Spinal cord (tissue), 10 donors: ENCODE data around the gene MAML3. TPM values are rescaled to one million over a fixed set of nuclear protein-coding genes. Genes with fewer than 3 reads are reported as not detected.

Experiments used
- DNase-seq, 6 donors: peaks; one replicate each; pipeline versions ENCODE4 v3.0.0 to v3.0.0-alpha.2; 2013 to 2015; ENCODE audit warnings: low spot score in 6 of 6, low read depth in 4 of 6
- H3K27ac ChIP-seq: one replicate; pipeline ENCODE4 v1.5.1; 2013; ENCODE audit warnings: low read depth, low read length, control low read depth
- H3K27me3 ChIP-seq: one replicate; pipeline ENCODE4 v1.6.1; 2013; ENCODE audit warnings: low read length; ENCODE audit not compliant: control insufficient read depth, insufficient read depth
- H3K36me3 ChIP-seq: one replicate; pipeline ENCODE4 v1.6.1; 2013; ENCODE audit warnings: low read length; ENCODE audit not compliant: control insufficient read depth, insufficient read depth
- H3K4me1 ChIP-seq: one replicate; pipeline ENCODE4 v1.6.1; 2013; ENCODE audit warnings: low read length; ENCODE audit not compliant: control insufficient read depth, insufficient read depth
- H3K4me3 ChIP-seq: one replicate; pipeline ENCODE4 v1.5.1; 2013; ENCODE audit warnings: low read depth, low read length, control low read depth
- H3K9me3 ChIP-seq: one replicate; pipeline ENCODE4 v1.6.1; 2013; ENCODE audit warnings: low read length; ENCODE audit not compliant: control insufficient read depth, insufficient read depth
- WGBS: methylation state at CpG from one replicate; pipeline ENCODE4 v1.1.5; 2013; ENCODE audit warnings: missing lambda C conversion rate; ENCODE audit not compliant: insufficient coverage; 5-methylcytosine and 5-hydroxymethylcytosine counted together
- polyA plus RNA-seq, 2 donors: library from polyadenylated mRNA; unstranded; fragments of 120-200 nt; gene quantifications; one replicate each; pipeline ENCODE4 v1.2.1, GENCODE V29; 2013; ENCODE audit not compliant: insufficient read length in 2 of 2
- total RNA-seq, 2 donors: library from RNA; depleted of rRNA in 1 of 2; stranded (reverse); fragments of 120-200 nt in 1 of 2; fragments of >200 nt in 1 of 2; gene quantifications; one replicate each; pipeline versions ENCODE4 v1.2.3 to v1.2.4, GENCODE V29; 2013 to 2014
- donor health status: healthy.

The MAML3 gene
- total and polyA plus RNA-seq, 4 donors = 6.0 to 11.0 (median 8.2) TPM

DNA sequence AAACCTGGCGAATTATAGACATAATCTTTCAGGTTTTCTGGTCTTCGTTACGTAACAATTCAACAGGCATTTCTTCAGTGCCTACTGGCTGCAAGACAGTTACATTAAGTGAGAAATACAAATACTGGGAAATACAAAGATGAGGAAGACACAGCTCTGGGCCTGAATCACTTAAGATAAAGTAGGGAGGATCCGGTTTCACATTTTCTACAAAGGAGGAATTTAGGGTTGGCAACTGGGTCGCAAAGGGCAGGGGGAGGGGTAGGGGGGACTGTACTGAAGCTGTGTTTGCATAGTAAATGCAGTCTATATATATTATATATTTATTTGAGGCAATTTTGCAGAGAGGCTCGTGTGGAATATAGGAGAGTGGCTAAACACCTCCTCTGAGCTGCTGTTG is 107.4 kb downstream of the MAML3 start:
- DNase-seq = no peak
- WGBS = 79% methylated on average over 4 of the region's 6 CpGs
- Histone ChIP-seq H3K4me3 (no peak overlapping the region), H3K9me3 (no peaks in the 10 kb centered on the region), H3K36me3 (no peaks in the 10 kb centered on the region), H3K27me3 (no peaks in the 10 kb centered on the region), H3K4me1 (peaks cover 16% of the 10 kb centered on the region), H3K27ac (no peak overlapping the region)

DNA sequence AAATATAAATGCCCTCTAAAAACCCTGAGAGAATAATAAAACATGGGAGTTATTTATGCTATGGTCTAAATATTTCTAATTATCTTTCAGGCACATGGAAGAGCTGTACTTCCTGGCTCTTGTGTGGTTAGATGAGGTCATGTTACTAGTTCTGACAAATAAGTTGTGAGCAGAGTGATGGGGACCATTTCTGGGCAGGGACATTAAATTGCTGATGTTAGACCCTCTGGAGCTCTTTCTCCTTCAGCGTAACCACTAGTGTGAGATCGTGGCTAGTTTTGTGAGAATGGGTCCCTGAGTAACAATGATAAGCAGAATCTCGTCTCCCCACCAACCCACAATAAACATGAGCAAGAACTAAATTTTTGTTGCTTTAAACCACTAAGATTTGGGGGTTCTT is 108.0 kb downstream of the MAML3 start:
- Histone ChIP-seq H3K36me3 (no peaks in the 10 kb centered on the region), H3K9me3 (no peaks in the 10 kb centered on the region), H3K27me3 (no peaks in the 10 kb centered on the region), H3K4me3 (no peak overlapping the region), H3K4me1 (peaks cover 16% of the 10 kb centered on the region), H3K27ac (no peak overlapping the region)
- no CpG with 5 or more reads among the region's 3 CpGs for WGBS
- DNase-seq = no peak

DNA sequence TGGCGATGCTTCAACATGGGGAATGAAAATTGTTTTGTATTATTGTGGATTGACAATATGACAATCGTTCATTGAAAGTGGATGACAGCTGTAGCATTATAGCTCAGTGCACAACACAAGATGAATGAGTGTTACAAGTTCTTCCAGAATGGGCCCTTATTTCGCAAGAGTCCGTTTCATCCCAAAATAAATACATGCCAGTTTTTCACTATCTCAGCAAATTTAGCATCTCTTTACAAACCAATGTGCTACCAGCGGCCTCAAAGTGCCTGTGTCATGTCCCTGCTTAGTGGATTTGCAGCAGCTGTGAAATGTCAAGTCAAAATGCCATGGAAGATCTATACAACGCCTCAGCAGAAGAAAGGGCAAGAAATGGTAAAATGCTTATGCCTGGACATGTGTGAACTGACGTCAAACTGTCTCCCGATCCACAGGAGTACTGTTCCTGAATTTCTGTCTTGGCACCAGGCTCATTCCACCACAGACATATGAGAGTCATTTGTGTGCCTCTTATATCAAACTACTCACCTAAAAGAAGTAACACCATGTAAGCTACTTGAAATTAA is 109.6 kb downstream of the MAML3 start:
- H3K4me1 ChIP-seq = peaks cover 12% of the 10 kb centered on the region
- H3K9me3 ChIP-seq = no peaks in the 10 kb centered on the region
- H3K36me3 ChIP-seq = no peaks in the 10 kb centered on the region
- no peak overlapping the region for H3K4me3 ChIP-seq
- WGBS = 48% methylated on average over 3 of the region's 8 CpGs
- no peak overlapping the region for H3K27ac ChIP-seq
- DNase-seq = peak in 2 of 6 donors; percentile 38 to 63
- no peaks in the 10 kb centered on the region for H3K27me3 ChIP-seq

DNA sequence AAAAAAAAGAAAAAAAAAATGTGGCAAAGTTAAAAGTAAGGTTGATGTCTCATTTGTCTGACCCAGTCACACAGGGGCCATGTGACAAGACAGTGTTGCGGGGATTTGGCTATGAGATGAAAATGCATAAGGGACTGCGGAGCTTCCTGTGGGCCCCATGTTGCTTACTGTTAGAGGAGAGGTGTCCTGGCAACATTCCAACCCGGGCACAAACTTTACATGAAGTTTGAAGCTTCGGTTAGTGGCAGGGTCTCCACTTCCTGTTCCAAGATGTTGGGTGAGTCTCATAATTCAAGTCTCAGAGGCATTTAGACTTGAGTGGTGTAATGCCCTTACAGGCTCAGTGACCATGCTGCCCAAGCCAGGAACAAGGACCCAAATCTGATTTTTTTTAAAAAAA is 111.3 kb downstream of the MAML3 start:
- WGBS = 63% methylated on average over 3 of the region's 4 CpGs
- H3K4me1 ChIP-seq = peaks cover 8% of the 10 kb centered on the region
- no peaks in the 10 kb centered on the region for H3K27me3 ChIP-seq
- no peaks in the 10 kb centered on the region for H3K36me3 ChIP-seq
- no peak overlapping the region for H3K27ac ChIP-seq
- no peak overlapping the region for H3K4me3 ChIP-seq
- no peak for DNase-seq
- no peaks in the 10 kb centered on the region for H3K9me3 ChIP-seq

DNA sequence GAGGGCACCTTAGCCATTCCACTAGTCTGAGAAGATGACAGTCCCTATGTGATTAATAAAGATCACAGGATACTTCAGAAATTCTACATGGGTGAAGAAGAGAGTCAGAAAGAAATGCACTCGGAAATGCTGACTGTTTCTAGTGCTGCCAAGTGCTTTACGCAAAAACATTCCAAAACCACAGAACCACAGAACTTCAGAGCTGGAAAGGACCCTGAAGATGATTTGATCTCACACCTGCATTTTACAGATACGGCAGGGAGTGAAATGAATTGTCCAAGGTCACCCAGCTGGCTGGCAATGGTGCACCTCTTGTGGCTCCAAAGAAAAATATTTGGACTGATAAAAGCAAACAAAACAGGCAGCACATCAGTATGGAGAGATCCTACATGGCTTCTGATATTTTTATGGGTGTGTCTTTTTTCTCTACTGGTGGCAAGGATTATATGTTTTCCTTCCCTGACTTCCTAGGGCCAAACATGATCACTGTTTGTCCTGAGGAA is 115.9 kb downstream of the MAML3 start:
- no peak overlapping the region for H3K4me3 ChIP-seq
- no peaks in the 10 kb centered on the region for H3K27me3 ChIP-seq
- H3K9me3 ChIP-seq = no peaks in the 10 kb centered on the region
- no peaks in the 10 kb centered on the region for H3K36me3 ChIP-seq
- no peak overlapping the region for H3K27ac ChIP-seq
- WGBS = no CpG with 5 or more reads among the region's 3 CpGs
- no peaks in the 10 kb centered on the region for H3K4me1 ChIP-seq
- DNase-seq = no peak

DNA sequence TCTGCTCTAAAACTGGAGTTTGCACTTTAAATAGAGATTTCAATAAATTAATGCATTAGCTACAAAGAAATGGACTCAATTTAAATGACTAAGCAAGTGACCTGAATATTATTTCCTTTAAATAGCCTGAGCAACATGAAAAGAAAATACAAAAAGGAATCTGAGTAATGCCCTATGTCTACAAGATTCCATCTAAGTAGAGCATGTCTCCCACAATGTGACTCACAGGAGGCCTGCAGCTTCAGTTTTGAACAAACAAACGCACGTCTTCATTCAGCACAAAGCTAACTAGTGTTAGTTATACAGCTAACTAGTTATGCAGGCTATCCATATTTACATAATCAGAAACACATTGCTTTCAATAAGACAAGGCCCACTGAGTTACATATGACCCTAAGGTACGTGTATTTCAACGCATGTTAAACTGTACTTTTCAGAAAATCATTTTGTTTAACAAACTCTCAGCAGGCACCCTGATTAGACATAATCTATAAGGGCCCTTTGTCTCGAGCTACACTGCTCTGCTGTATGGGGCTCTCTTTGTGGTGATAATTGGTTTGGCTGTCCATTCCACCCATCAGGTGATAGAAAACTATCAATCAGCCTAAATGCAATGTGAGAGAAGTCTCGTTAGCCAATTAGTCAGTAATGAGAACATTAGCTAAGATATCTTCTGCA is 116.5 kb downstream of the MAML3 start:
- Histone ChIP-seq H3K27ac (no peak overlapping the region), H3K4me1 (no peaks in the 10 kb centered on the region), H3K27me3 (no peaks in the 10 kb centered on the region), H3K36me3 (no peaks in the 10 kb centered on the region), H3K4me3 (no peak overlapping the region), H3K9me3 (no peaks in the 10 kb centered on the region)
- WGBS = no CpG with 5 or more reads among the region's 6 CpGs
- peak in 2 of 6 donors; percentile 31 to 51 for DNase-seq

DNA sequence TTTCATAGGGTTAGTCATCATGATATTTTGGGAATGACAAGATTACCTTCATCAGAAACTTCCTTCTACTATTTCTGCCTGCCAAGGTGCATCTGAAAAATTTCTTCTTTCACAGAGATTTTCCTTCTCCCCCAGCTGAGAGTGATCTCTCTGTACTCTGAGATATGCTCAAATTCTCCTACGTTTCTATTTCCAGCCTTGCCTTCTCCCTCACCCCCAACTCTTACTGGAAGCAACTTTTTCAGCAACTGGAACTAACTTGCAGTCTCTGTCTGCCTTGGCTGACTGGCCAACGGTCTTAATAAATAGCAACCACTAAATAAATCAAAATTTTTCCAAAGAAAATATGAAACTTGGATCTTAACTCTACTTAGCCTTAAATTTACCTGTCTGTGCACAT is 122.3 kb downstream of the MAML3 start:
- Histone ChIP-seq H3K4me3 (no peak overlapping the region), H3K27me3 (no peaks in the 10 kb centered on the region), H3K9me3 (no peaks in the 10 kb centered on the region), H3K4me1 (no peaks in the 10 kb centered on the region), H3K27ac (no peak overlapping the region), H3K36me3 (no peaks in the 10 kb centered on the region)
- WGBS = 75% methylated on average over 1 of the region's 2 CpGs
- DNase-seq = no peak

DNA sequence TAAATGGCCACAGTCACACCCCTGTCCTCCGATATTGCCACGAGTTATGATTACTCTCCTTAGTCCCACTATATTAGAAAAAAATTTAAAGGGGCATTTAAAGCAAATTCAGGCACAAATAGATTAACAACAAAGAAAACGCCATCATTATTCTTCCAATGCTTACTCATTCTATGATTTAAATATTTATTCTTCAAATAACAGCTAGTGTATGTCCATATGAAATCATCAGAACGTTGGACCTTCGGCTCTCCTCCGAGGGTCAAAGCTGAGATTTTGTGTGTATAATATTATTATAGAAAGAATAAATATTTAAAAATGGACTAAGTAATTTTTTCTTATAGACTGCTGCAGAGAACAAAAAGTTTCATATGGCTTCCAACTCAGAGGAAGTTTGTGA is 122.9 kb downstream of the MAML3 start:
- no peaks in the 10 kb centered on the region for H3K9me3 ChIP-seq
- DNase-seq = no peak
- H3K36me3 ChIP-seq = no peaks in the 10 kb centered on the region
- no peaks in the 10 kb centered on the region for H3K4me1 ChIP-seq
- H3K27me3 ChIP-seq = no peaks in the 10 kb centered on the region
- H3K4me3 ChIP-seq = no peak overlapping the region
- no CpG with 5 or more reads among the region's 6 CpGs for WGBS
- no peak overlapping the region for H3K27ac ChIP-seq

DNA sequence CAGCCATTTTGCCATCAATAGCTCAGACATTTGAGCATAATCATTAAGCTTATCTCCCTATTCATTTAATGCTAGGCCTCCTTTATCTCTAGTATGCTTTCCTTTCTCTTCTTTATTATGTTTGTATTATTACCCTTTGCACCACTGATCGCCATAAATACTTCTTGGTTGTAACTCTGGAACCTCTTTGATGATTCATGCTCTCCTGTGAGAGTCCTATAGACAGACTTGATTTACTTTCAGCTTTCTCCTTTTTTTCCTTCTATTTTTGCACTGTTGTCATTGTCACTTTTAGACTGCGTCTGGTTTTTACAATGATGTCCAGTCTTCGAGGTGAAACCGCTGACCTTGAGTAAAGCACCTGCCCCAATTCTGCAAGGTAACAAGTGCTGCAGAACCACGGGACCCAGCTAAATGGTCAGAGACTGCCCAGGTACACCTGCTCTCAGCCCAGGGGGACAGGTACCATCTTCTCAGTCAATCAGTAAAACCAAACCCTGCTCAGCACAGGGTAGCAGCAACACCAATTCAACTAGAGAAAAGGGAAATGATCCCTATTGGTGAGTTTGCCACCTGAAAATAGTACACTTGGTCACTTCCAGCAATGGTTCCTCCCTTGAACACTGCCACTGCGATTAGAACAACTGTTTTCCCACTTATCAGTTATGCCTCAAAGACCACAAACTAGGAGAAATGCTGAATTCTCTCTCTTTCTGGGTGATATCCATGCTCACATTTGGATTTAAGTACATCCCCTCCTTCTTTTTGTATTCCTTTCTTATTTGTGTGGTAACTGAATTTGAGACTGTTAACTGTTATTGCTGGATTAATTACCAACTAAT is 125.1 kb downstream of the MAML3 start:
- Histone ChIP-seq H3K4me1 (no peaks in the 10 kb centered on the region), H3K4me3 (no peak overlapping the region), H3K27me3 (no peaks in the 10 kb centered on the region), H3K27ac (no peak overlapping the region), H3K9me3 (no peaks in the 10 kb centered on the region), H3K36me3 (no peaks in the 10 kb centered on the region)
- WGBS = 62% methylated on average over 6 of the region's 6 CpGs
- DNase-seq = no peak
